Astrocyte of the cerebellum (primary cell): Measurements from ENCODE around the gene LIMS2.

Experiments used
- DNase-seq: peaks from one replicate; pipeline ENCODE4 v3.0.0-alpha.2; 2011; ENCODE audit warnings: low read depth
- H3K4me3 ChIP-seq: 2 replicates; pipeline ENCODE4 v1.5.1; 2011; ENCODE audit warnings: mild to moderate bottlenecking, low read depth, low read length, moderate library complexity
- CTCF ChIP-seq: IDR thresholded peaks from 2 replicates; pipeline ENCODE4 v1.5.1; 2012; ENCODE audit warnings: low read length, low read depth, moderate library complexity, mild to moderate bottlenecking; ENCODE audit errors: missing control alignments
- in situ Hi-C: cut with HindIII; loops from 2 replicates; pipeline ENCODE4 v1.10.0; 2017; ENCODE audit warnings: low sequenced_read_pairs

Gene LIMS2

GRCh38 chr2:127631997-127632581, 43.2 kb downstream of the LIMS2 start:
- no peak for TF ChIP-seq CTCF
- no peak overlapping the region for H3K4me3 ChIP-seq
- no peak for DNase-seq
- in situ Hi-C loops, result no loop called here

GRCh38 chr2:127631541-127631996, 43.8 kb downstream of the LIMS2 start:
- in situ Hi-C loops, result no loop called here
- no peak for TF ChIP-seq CTCF
- H3K4me3 ChIP-seq, result no peak overlapping the region
- DNase-seq, result no peak

- in situ Hi-C loops, result no loop called here
- no peak for DNase-seq
- no peak for TF ChIP-seq CTCF
- H3K4me3 ChIP-seq, result no peak overlapping the region
These were observed 44.3 kb downstream of the LIMS2 start for GRCh38 chr2:127630864-127631540.

GRCh38 chr2:127630096-127630863, 45.0 kb downstream of the LIMS2 start:
- no peak overlapping the region for H3K4me3 ChIP-seq
- no peak for TF ChIP-seq CTCF
- in situ Hi-C loops, result no loop called here
- DNase-seq, result no peak

- no peak for DNase-seq
- H3K4me3 ChIP-seq, result no peak overlapping the region
- no peak for TF ChIP-seq CTCF
- in situ Hi-C loops, result no loop called here
These were observed 45.7 kb downstream of the LIMS2 start for GRCh38 chr2:127629637-127630036.

GRCh38 chr2:127628767-127629614, 46.3 kb downstream of the LIMS2 start:
- H3K4me3 ChIP-seq, result no peak overlapping the region
- in situ Hi-C loops, result no loop called here
- no peak for TF ChIP-seq CTCF
- no peak for DNase-seq
